ENCODE data around the gene ITGBL1. TPM values are rescaled to one million over a fixed set of nuclear protein-coding genes. Genes with fewer than 3 reads are reported as not detected.
"Not testable (repeated sequence)": the region's sequence is repeated elsewhere in the genome, so short reads cannot be mapped to it uniquely, and the experiment has no call there.

Gene ITGBL1
- total RNA-seq, 2 experiments from 2014 or later: not detected

DNA sequence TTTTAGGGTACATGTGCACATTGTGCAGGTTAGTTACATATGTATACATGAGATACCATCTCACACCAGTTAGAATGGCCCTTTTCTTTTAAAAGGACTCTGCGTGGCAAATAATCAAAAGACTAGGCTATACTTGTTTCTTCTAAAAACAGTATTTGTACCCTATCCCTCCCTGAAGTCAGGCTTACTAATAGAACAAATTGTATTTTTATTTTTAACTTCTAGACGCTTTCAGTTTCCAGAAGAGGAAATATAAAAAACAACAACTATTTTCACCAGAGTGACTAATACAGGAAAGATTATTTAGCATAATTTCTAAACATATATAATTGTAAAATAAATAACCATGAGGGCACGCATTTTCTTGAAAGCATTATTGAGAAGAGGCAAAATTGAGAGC, 83.6 kb downstream of the ITGBL1 start:
- no peaks in the 10 kb centered on the region for H3K36me3 ChIP-seq (ENCODE audit: insufficient read depth, low read length)
- H3K9me3 ChIP-seq (ENCODE audit: control insufficient read depth in 1 of 2, insufficient read depth in 1 of 2, low read length in 2 of 2): no peaks in the 10 kb centered on the region
- Mint-ChIP-seq H3K4me3 (no peak overlapping the region), H3K36me3 (ENCODE audit: low read depth) (no peaks in the 10 kb centered on the region), H3K27me3 (no peaks in the 10 kb centered on the region), H3K4me1 (ENCODE audit: low read depth) (no peaks in the 10 kb centered on the region), H3K9me3 (no peaks in the 10 kb centered on the region), H3K27ac (no peak overlapping the region)
- H3K4me3 ChIP-seq (ENCODE audit: low read length): no peak overlapping the region
- DNase-seq (no peak), ATAC-seq (ENCODE audit: poor library complexity) (no peak)
- TF ChIP-seq, protein P1, sequence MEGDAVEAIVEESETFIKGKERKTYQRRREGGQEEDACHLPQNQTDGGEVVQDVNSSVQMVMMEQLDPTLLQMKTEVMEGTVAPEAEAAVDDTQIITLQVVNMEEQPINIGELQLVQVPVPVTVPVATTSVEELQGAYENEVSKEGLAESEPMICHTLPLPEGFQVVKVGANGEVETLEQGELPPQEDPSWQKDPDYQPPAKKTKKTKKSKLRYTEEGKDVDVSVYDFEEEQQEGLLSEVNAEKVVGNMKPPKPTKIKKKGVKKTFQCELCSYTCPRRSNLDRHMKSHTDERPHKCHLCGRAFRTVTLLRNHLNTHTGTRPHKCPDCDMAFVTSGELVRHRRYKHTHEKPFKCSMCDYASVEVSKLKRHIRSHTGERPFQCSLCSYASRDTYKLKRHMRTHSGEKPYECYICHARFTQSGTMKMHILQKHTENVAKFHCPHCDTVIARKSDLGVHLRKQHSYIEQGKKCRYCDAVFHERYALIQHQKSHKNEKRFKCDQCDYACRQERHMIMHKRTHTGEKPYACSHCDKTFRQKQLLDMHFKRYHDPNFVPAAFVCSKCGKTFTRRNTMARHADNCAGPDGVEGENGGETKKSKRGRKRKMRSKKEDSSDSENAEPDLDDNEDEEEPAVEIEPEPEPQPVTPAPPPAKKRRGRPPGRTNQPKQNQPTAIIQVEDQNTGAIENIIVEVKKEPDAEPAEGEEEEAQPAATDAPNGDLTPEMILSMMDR (IDR thresholded peaks at IDR 0.05): no peak
- H3K27ac ChIP-seq (ENCODE audit: low read depth in 1 of 2, low read length in 2 of 2): no peak overlapping the region
- H3K4me1 ChIP-seq (ENCODE audit: insufficient read depth, low read length): no peaks in the 10 kb centered on the region
- ChIA-PET CTCF (no interaction called here), POLR2A (no interaction called here)
- intact Hi-C loops (cut with DNase I, micrococcal nuclease): no loop called here
- H3K27me3 ChIP-seq (ENCODE audit: control insufficient read depth in 1 of 2, insufficient read depth in 2 of 2, low read length in 2 of 2): no peaks in the 10 kb centered on the region

DNA sequence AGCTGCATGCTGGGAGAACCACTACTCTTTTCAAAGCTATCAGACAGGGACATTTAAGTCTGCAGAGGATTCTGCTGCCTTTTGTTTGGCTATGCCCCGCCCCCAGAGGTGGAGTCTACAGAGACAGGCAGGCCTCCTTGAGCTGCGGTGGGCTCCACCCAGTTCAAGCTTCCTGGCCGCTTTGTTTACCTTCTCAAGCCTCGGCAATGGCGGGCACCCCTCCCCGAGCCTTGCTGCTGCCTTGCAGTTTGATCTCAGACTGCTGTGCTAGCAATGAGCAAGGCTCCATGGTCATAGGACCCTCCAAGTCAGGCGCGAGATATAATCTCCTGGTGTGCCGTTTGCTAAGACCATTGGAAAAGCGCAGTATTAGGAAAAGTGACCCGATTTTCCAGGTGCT, 92.1 kb downstream of the ITGBL1 start:
- H3K36me3 Mint-ChIP-seq (ENCODE audit: low read depth); H3K27ac Mint-ChIP-seq; H3K27me3 ChIP-seq (ENCODE audit: control insufficient read depth in 1 of 2, insufficient read depth in 2 of 2, low read length in 2 of 2); intact Hi-C loops (cut with DNase I, micrococcal nuclease); H3K4me3 ChIP-seq (ENCODE audit: low read length); H3K4me1 ChIP-seq (ENCODE audit: insufficient read depth, low read length); CTCF ChIA-PET; H3K4me3 Mint-ChIP-seq; H3K36me3 ChIP-seq (ENCODE audit: insufficient read depth, low read length); H3K9me3 Mint-ChIP-seq; H3K9me3 ChIP-seq (ENCODE audit: control insufficient read depth in 1 of 2, insufficient read depth in 1 of 2, low read length in 2 of 2); POLR2A ChIA-PET; H3K27ac ChIP-seq (ENCODE audit: low read depth in 1 of 2, low read length in 2 of 2); DNase-seq; ATAC-seq (ENCODE audit: poor library complexity); H3K4me1 Mint-ChIP-seq (ENCODE audit: low read depth): not testable (repeated sequence)
- H3K27me3 Mint-ChIP-seq: peaks cover 13% of the 10 kb centered on the region

DNA sequence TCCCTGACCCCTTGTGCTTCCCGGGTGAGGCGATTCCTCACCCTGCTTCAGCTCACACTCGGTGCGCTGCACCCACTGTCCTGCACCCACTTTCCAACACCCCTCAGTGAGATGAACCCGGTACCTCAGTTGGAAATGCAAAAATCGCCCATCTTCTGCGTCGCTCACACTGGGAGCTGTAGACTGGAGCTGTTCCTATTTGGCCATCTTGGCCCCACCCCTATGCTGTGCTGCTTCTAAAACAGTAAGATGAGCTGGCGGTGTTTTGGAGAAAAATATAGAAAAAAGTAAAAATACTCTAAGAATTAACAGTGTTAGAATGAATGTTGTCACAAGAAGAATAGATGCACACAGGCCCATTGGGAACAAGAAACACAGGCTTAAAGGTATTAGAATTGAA, 92.5 kb downstream of the ITGBL1 start:
- ATAC-seq (ENCODE audit: poor library complexity) (no peak), DNase-seq (no peak)
- Mint-ChIP-seq H3K9me3 (no peaks in the 10 kb centered on the region), H3K36me3 (ENCODE audit: low read depth) (no peaks in the 10 kb centered on the region), H3K4me3 (no peak overlapping the region), H3K27ac (no peak overlapping the region), H3K27me3 (peaks cover 13% of the 10 kb centered on the region), H3K4me1 (ENCODE audit: low read depth) (no peaks in the 10 kb centered on the region)
- ChIA-PET POLR2A (no interaction called here), CTCF (no interaction called here)
- TF ChIP-seq, protein P1 (IDR thresholded peaks at IDR 0.05): no peak
- Histone ChIP-seq H3K4me3 (ENCODE audit: low read length) (no peak overlapping the region), H3K36me3 (ENCODE audit: insufficient read depth, low read length) (no peaks in the 10 kb centered on the region), H3K27ac (ENCODE audit: low read depth in 1 of 2, low read length in 2 of 2) (no peak overlapping the region), H3K27me3 (ENCODE audit: control insufficient read depth in 1 of 2, insufficient read depth in 2 of 2, low read length in 2 of 2) (no peaks in the 10 kb centered on the region), H3K9me3 (ENCODE audit: control insufficient read depth in 1 of 2, insufficient read depth in 1 of 2, low read length in 2 of 2) (peaks cover 0 to 7% of the 10 kb centered on the region in 2 experiments), H3K4me1 (ENCODE audit: insufficient read depth, low read length) (no peaks in the 10 kb centered on the region)
- intact Hi-C loops (cut with DNase I, micrococcal nuclease): no loop called here

DNA sequence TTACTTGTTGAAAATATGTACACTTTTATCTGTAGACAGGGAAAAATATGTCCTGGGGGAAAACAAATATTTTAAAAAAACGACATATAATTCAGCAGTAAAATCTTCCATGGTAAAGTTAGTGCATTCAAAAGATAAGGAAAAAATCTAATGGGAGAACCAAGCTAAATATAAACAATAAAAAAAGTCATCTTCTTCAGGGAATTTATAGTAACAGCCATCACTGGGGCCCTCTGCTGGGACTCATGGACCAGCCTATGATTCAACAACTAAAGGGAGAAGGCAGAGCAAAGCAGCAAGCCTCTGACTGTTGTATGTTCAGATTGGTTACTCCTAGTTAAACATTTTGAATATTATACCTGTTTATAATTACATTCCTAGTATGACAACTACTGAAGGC, 93.0 kb downstream of the ITGBL1 start:
- CTCF ChIA-PET: no interaction called here
- H3K4me3 Mint-ChIP-seq: no peak overlapping the region

More for the DNA sequence above, 93.0 kb downstream of the ITGBL1 start:
- ATAC-seq (ENCODE audit: poor library complexity): no peak
- H3K36me3 ChIP-seq (ENCODE audit: insufficient read depth, low read length): no peaks in the 10 kb centered on the region
- peaks cover 13% of the 10 kb centered on the region for H3K27me3 Mint-ChIP-seq
- H3K9me3 ChIP-seq (ENCODE audit: control insufficient read depth in 1 of 2, insufficient read depth in 1 of 2, low read length in 2 of 2): peaks cover 0 to 7% of the 10 kb centered on the region in 2 experiments
- no peak overlapping the region for H3K27ac Mint-ChIP-seq
- POLR2A ChIA-PET: no interaction called here
- no peak overlapping the region for H3K4me3 ChIP-seq (ENCODE audit: low read length)
- no peak for DNase-seq
- H3K9me3 Mint-ChIP-seq: no peaks in the 10 kb centered on the region
- H3K27ac ChIP-seq (ENCODE audit: low read depth in 1 of 2, low read length in 2 of 2): no peak overlapping the region
- intact Hi-C loops (cut with DNase I, micrococcal nuclease): no loop called here
- no peaks in the 10 kb centered on the region for H3K4me1 Mint-ChIP-seq (ENCODE audit: low read depth)
- no peaks in the 10 kb centered on the region for H3K36me3 Mint-ChIP-seq (ENCODE audit: low read depth)
- no peaks in the 10 kb centered on the region for H3K27me3 ChIP-seq (ENCODE audit: control insufficient read depth in 1 of 2, insufficient read depth in 2 of 2, low read length in 2 of 2)
- TF ChIP-seq, protein P1 (IDR thresholded peaks at IDR 0.05): no peak
- H3K4me1 ChIP-seq (ENCODE audit: insufficient read depth, low read length): no peaks in the 10 kb centered on the region
